GM12878 (cell line): Measurements from ENCODE around the gene RBM4. TPM values are rescaled to one million over a fixed set of nuclear protein-coding genes. Genes with fewer than 3 reads are reported as not detected.

Experiments used
- ATAC-seq: fragments of 200-7000 bp; cut with Tn5 transposase; 3 replicates; pipeline ENCODE4 v1.9.1; 2020; ENCODE audit warnings: mild to moderate bottlenecking, moderate library complexity
- BruUV-seq: library from RNA; stranded (reverse); fragments of 400-500 nt; replicated peaks from 2 replicates; lab custom pipeline; 2021; lab: Mats Ljungman, UMichigan
- CTCF ChIA-PET: fragments of 300-600 bp; sonication (Branson Sonifier 250); formaldehyde crosslinking; extraction: SDS; loops from one replicate; lab custom pipeline; 2021; ENCODE audit warnings: inconsistent platforms; lab: Yijun Ruan, JAX
- POLR2A ChIA-PET: fragments of 350-600 bp; formaldehyde crosslinking; extraction: SDS; loops from one replicate; lab custom pipeline; 2021; ENCODE audit warnings: inconsistent platforms; lab: Charles Lee
- RAD21 ChIA-PET: fragments of 300-600 bp; sonication (Branson Sonifier 250); formaldehyde crosslinking; loops from one replicate; lab custom pipeline; 2023; ENCODE audit warnings: antibody characterized with exemption; ENCODE audit not compliant: unreplicated experiment; lab: Charles Lee
- SMC1A ChIA-PET: fragments of 300-600 bp; sonication (Branson Sonifier 250); formaldehyde crosslinking; loops from one replicate; lab custom pipeline; 2023; ENCODE audit not compliant: unreplicated experiment, uncharacterized antibody; lab: Charles Lee
- DNase-seq: peaks from one replicate; pipeline ENCODE4 v3.0.0-alpha.2; 2011; ENCODE audit warnings: low read depth, low spot score
- FAIRE-seq: peaks from 3 replicates; lab custom pipeline; 2011; peaks lifted over from hg19 to GRCh38; lab: Jason Lieb, UNC
- H2AFZ ChIP-seq: 2 replicates; pipeline ENCODE4 v1.6.0; 2011; ENCODE audit warnings: low read depth, low read length, control low read depth; ENCODE audit not compliant: control insufficient read depth
- H3K27ac ChIP-seq: 2 replicates; pipeline ENCODE4 v1.5.1; 2011; ENCODE audit warnings: control low read depth; ENCODE audit not compliant: control insufficient read depth, insufficient read depth
- H3K27me3 ChIP-seq, 2 experiments: replicated peaks in 1 of 2; 2 replicates each; pipeline versions ENCODE4 v1.6.0 to v1.6.1; 2011; ENCODE audit warnings: low read length in 1 of 2; ENCODE audit not compliant: control insufficient read depth in 2 of 2, insufficient read depth in 2 of 2
- H3K36me3 ChIP-seq, 2 experiments: 2 replicates each; pipeline ENCODE4 v1.5.1; 2011; ENCODE audit warnings: low read length in 1 of 2; ENCODE audit not compliant: control insufficient read depth in 2 of 2, insufficient read depth in 2 of 2
- H3K4me1 ChIP-seq: 2 replicates; pipeline ENCODE4 v1.6.1; 2011; ENCODE audit warnings: mild to moderate bottlenecking, low read length, moderate library complexity, mixed read lengths; ENCODE audit not compliant: control insufficient read depth, insufficient read depth
- H3K4me2 ChIP-seq: 2 replicates; pipeline ENCODE4 v1.6.0; 2011; ENCODE audit warnings: control low read depth; ENCODE audit not compliant: control insufficient read depth, insufficient read depth
- H3K4me3 ChIP-seq: fragments of 200-600 bp; sonication (generic); 2 replicates; pipeline ENCODE4 v1.5.1; 2016
- H3K79me2 ChIP-seq: 2 replicates; pipeline ENCODE4 v1.6.0; 2011; ENCODE audit warnings: low read length; ENCODE audit not compliant: control insufficient read depth, insufficient read depth
- H3K9ac ChIP-seq: 2 replicates; pipeline ENCODE4 v1.8.0; 2011; ENCODE audit warnings: low read length, control low read depth, mixed read lengths; ENCODE audit not compliant: control insufficient read depth, insufficient read depth
- H3K9me3 ChIP-seq: replicated peaks from 3 replicates; pipeline ENCODE4 v1.5.1; 2011; ENCODE audit warnings: mild to moderate bottlenecking, low read length; ENCODE audit not compliant: control insufficient read depth, insufficient read depth
- H4K20me1 ChIP-seq: 2 replicates; pipeline ENCODE4 v1.6.0; 2011; ENCODE audit not compliant: control insufficient read depth, insufficient read depth
- FOS ChIP-seq: IDR thresholded peaks from 3 replicates; pipeline ENCODE4 v1.6.1; 2011; ENCODE audit warnings: borderline replicate concordance; ENCODE audit not compliant: insufficient read length; ENCODE audit errors: extremely low read depth
- HCFC1 ChIP-seq: fragments of 150-350 bp; IDR thresholded peaks from 2 replicates; pipeline ENCODE4 v1.6.1; 2014; ENCODE audit warnings: low read length
- MTA2 ChIP-seq: fragments of 450-650 bp; IDR thresholded peaks from 2 replicates; pipeline ENCODE4 v1.6.1; 2016; ENCODE audit warnings: low read depth, mild to moderate bottlenecking, moderate library complexity
- POLR2A ChIP-seq: IDR thresholded peaks from 2 replicates; pipeline ENCODE4 v1.6.1; 2011; ENCODE audit warnings: low read depth, mild to moderate bottlenecking, low read length
- POLR2AphosphoS2 ChIP-seq: IDR thresholded peaks from 2 replicates; pipeline ENCODE4 v1.6.1; 2011; ENCODE audit warnings: low read depth, mild to moderate bottlenecking, low read length, improper control_type of control experiment, moderate library complexity
- SPI1 ChIP-seq: IDR thresholded peaks from 2 replicates; pipeline ENCODE4 v1.6.1; 2011; ENCODE audit warnings: low read depth, mild to moderate bottlenecking, low read length, moderate library complexity, borderline replicate concordance; ENCODE audit not compliant: insufficient read depth
- SUZ12 ChIP-seq: fragments of 200-600 bp; sonication (generic); IDR thresholded peaks from one replicate; pipeline ENCODE4 v1.6.1; 2018; ENCODE audit warnings: antibody characterized with exemption, mild to moderate bottlenecking; ENCODE audit not compliant: unreplicated experiment
- TBL1XR1 ChIP-seq: IDR thresholded peaks from 2 replicates; pipeline ENCODE4 v1.6.1; 2012; ENCODE audit warnings: low read depth, low read length, improper control_type of control experiment
- WGBS: methylation state at CpG from one replicate; pipeline ENCODE4 v1.1.6; 2016; ENCODE audit warnings: low lambda C conversion rate; ENCODE audit not compliant: insufficient replicate concordance, insufficient coverage; ENCODE audit errors: missing lambda C conversion rate; 5-methylcytosine and 5-hydroxymethylcytosine counted together
- in situ Hi-C: fragments of 300-500 bp; cut with MboI; formaldehyde crosslinking; loops from 9 replicates; pipeline ENCODE4 v1.14.3; 2018; ENCODE audit warnings: mixed read lengths
- intact Hi-C: fragments of 100-400 bp; cut with micrococcal nuclease; formaldehyde crosslinking; loops from one replicate; pipeline ENCODE4 v1.14.2; 2022; ENCODE audit not compliant: unreplicated experiment
- polyA plus RNA-seq, 11 experiments: library from polyadenylated mRNA; depleted of rRNA in 4 of 11; unstranded in 6 of 11; stranded (reverse) in 5 of 11; fragments of >200 nt; fragmentation: Nextera tagmentation in 4 of 11; fragmentation: Illumina TruSeq in 1 of 11; extraction: Ambion mirVana in 4 of 11; extraction: Trizol in 1 of 11; gene quantifications; 1 replicate in 1 of 11; 2 replicates in 10 of 11; pipeline versions ENCODE4 v1.2.1 to v1.2.3, GENCODE V29; 2011 to 2016; ENCODE audit warnings: inconsistent platforms in 2 of 11, missing spikeins in 2 of 11, low read depth in 1 of 11
- total RNA-seq, 4 experiments: library from RNA; depleted of rRNA in 3 of 4; stranded (reverse); fragments of >200 nt in 3 of 4; fragmentation: Illumina TruSeq in 1 of 4; extraction: Trizol in 1 of 4; gene quantifications; 2 replicates each; pipeline versions ENCODE4 v1.2.1 to v1.2.3, GENCODE V29; 2013 to 2021
- TF ChIP-seq, protein P1 (sequence below): IDR thresholded peaks from 2 replicates; pipeline ENCODE4 v1.6.1; 2012; ENCODE audit warnings: mild to moderate bottlenecking, low read depth, low read length
- TF ChIP-seq, protein P2 (sequence below): fragments of 450-650 bp; IDR thresholded peaks from 2 replicates; pipeline ENCODE4 v1.6.1; 2016; ENCODE audit warnings: mild to moderate bottlenecking

Gene RBM4
- total and polyA plus RNA-seq, 10 of the 15 experiments (the other 5 are each of a cell fraction or from before 2014, with no cell fraction given): 105 to 224 (median 138) TPM

DNA sequence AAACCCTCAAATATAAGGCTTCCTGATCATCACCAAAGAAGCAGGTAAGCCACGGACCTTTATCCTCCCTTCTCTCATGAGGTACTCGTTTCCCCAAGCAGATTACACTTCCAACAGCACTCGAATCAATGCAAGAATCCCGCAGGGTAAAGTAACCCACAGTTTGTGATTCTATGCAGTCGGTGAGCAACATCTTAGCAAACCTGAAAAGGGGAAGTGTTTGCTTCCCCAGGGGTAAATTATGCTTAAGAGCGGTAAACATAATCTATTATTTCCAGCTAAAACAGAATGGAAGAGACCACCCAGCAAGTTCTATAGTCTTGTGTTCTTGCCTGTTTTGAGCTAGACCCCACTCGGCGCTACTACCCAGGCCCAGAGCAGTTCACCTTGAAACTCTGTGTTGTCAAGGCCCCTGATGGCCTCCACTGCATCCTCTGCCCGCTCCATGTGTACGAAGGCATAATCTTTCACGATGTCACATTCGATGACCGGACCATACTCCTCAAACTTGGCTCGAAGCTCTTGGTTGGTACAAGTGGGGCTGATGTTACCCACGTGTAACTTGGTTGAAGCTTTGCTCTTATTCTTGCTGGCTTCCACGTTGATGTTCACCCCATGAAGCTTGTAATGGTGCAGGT, 37.9 kb downstream of the RBM4 start:
- ChIA-PET POLR2A (interaction anchor here (1.0 to 3.2 kb wide), 9 partner anchors 8 to 166 kb away, joined by 3 to 26 read pairs (median 12); partner anchors contain the start of genes ACTN3, CCDC87, CCS and RBM14), RAD21 (interaction anchor here (0.7 to 4.0 kb wide), 14 partner anchors 15 to 255 kb away, joined by 3 to 74 read pairs (median 11); partner anchors contain the start of genes ACTN3, CCDC87, CCS and DPP3), SMC1A (interaction anchor here (0.6 to 4.2 kb wide), 9 partner anchors 12 to 132 kb away, joined by 3 to 74 read pairs (median 12); partner anchors contain the start of genes ACTN3, CCDC87, CCS and RBM4), CTCF (interaction anchor here (0.6 to 6.3 kb wide), 13 partner anchors 12 to 262 kb away, joined by 3 to 166 read pairs (median 11); partner anchors contain the start of genes CCDC87, CCS, CTSF and DPP3)
- in situ Hi-C loops (no loop called here), intact Hi-C loops (loop anchor here (2.0 to 10.0 kb wide), 4 partner anchors 60 to 242 kb away; partner anchors contain the start of genes CCDC87, CCS, DPP3 and MRPL11)
- TSS peak; percentile 59 for BruUV-seq
- Histone ChIP-seq H3K36me3 (no peaks in the 10 kb centered on the region), H3K9ac (no peak overlapping the region), H3K79me2 (peaks cover 24% of the 10 kb centered on the region), H3K4me2 (peak overlapping the region; percentile 98), H3K4me3 (peak overlapping the region; percentile 75), H2AFZ (no peak overlapping the region), H4K20me1 (no peaks in the 10 kb centered on the region), H3K27me3 (no peaks in the 10 kb centered on the region), H3K4me1 (peaks cover 9% of the 10 kb centered on the region), H3K27ac (no peak overlapping the region), H3K9me3 (no peaks in the 10 kb centered on the region)
- no peak for FAIRE-seq
- 43% methylated on average over 16 of the region's 16 CpGs for WGBS
- DNase-seq: no peak
- TF ChIP-seq POLR2AphosphoS2 (no peak), FOS (no peak), MTA2 (no peak), POLR2A (no peak), TBL1XR1 (no peak), SUZ12 (no peak), HCFC1 (no peak), SPI1 (peak; percentile 90)
- TF ChIP-seq, protein P1, sequence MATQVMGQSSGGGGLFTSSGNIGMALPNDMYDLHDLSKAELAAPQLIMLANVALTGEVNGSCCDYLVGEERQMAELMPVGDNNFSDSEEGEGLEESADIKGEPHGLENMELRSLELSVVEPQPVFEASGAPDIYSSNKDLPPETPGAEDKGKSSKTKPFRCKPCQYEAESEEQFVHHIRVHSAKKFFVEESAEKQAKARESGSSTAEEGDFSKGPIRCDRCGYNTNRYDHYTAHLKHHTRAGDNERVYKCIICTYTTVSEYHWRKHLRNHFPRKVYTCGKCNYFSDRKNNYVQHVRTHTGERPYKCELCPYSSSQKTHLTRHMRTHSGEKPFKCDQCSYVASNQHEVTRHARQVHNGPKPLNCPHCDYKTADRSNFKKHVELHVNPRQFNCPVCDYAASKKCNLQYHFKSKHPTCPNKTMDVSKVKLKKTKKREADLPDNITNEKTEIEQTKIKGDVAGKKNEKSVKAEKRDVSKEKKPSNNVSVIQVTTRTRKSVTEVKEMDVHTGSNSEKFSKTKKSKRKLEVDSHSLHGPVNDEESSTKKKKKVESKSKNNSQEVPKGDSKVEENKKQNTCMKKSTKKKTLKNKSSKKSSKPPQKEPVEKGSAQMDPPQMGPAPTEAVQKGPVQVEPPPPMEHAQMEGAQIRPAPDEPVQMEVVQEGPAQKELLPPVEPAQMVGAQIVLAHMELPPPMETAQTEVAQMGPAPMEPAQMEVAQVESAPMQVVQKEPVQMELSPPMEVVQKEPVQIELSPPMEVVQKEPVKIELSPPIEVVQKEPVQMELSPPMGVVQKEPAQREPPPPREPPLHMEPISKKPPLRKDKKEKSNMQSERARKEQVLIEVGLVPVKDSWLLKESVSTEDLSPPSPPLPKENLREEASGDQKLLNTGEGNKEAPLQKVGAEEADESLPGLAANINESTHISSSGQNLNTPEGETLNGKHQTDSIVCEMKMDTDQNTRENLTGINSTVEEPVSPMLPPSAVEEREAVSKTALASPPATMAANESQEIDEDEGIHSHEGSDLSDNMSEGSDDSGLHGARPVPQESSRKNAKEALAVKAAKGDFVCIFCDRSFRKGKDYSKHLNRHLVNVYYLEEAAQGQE: no peak
- TF ChIP-seq, protein P2, sequence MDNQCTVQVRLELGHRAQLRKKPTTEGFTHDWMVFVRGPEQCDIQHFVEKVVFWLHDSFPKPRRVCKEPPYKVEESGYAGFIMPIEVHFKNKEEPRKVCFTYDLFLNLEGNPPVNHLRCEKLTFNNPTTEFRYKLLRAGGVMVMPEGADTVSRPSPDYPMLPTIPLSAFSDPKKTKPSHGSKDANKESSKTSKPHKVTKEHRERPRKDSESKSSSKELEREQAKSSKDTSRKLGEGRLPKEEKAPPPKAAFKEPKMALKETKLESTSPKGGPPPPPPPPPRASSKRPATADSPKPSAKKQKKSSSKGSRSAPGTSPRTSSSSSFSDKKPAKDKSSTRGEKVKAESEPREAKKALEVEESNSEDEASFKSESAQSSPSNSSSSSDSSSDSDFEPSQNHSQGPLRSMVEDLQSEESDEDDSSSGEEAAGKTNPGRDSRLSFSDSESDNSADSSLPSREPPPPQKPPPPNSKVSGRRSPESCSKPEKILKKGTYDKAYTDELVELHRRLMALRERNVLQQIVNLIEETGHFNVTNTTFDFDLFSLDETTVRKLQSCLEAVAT: peak; percentile 88
- ATAC-seq: no peak
